Body of pancreas (tissue), 4 donors: ENCODE data around the gene FAM107B. TPM values are rescaled to one million over a fixed set of nuclear protein-coding genes. Genes with fewer than 3 reads are reported as not detected.

Experiments used
- ATAC-seq: fragments of 150-250 bp; one replicate; pipeline ENCODE4 v1.9.1; 2016
- DNase-seq, 4 donors: peaks; one replicate each; pipeline ENCODE4 v3.0.0-alpha.2; 2019
- H3K27ac ChIP-seq, 4 donors: fragments of 200-600 bp; sonication (generic); 1 replicate in 3 of 4; 2 replicates in 1 of 4; pipeline versions ENCODE4 v1.5.1 to v1.6.1; 2016 to 2019; ENCODE audit warnings: mild to moderate bottlenecking in 1 of 4, mixed read lengths in 1 of 4, moderate library complexity in 1 of 4
- H3K27me3 ChIP-seq, 2 donors: fragments of 200-600 bp; sonication (generic); one replicate each; pipeline ENCODE4 v1.6.0; 2016; ENCODE audit warnings: mild to moderate bottlenecking in 1 of 2
- H3K36me3 ChIP-seq, 2 donors: fragments of 200-600 bp; sonication (generic); replicated peaks in 1 of 2; 2 replicates each; pipeline ENCODE4 v1.5.1; 2016; ENCODE audit warnings: low read depth in 2 of 2; ENCODE audit not compliant: insufficient read depth in 1 of 2
- H3K4me1 ChIP-seq: fragments of 200-600 bp; sonication (generic); one replicate; pipeline ENCODE4 v1.6.0; 2016
- H3K4me3 ChIP-seq, 2 donors: fragments of 200-600 bp; sonication (generic); 1 replicate in 1 of 2; 2 replicates in 1 of 2; pipeline ENCODE4 v1.5.1; 2016 to 2019
- H3K9me3 ChIP-seq, 3 donors: fragments of 200-600 bp; sonication (generic); 1 replicate in 2 of 3; 2 replicates in 1 of 3; pipeline ENCODE4 v1.5.1; 2016
- POLR2A ChIP-seq, 3 donors: fragments of 450-650 bp; IDR thresholded peaks; one replicate each; pipeline ENCODE4 v1.6.1; 2016; ENCODE audit warnings: antibody characterized with exemption in 3 of 3, mild to moderate bottlenecking in 2 of 3
- WGBS, 2 donors: methylation state at CpG; one replicate each; pipeline ENCODE4 v1.1.5; 2017; 5-methylcytosine and 5-hydroxymethylcytosine counted together
- intact Hi-C: fragments of 100-400 bp; cut with DNase I; formaldehyde crosslinking; loops from one replicate; pipeline ENCODE4 v1.15.1; 2023
- total RNA-seq, 2 donors: library from RNA; depleted of rRNA; stranded (reverse); fragments of >200 nt; gene quantifications; one replicate each; pipeline ENCODE4 v1.1.0, GENCODE V29; 2016
- TF ChIP-seq, protein P1 (sequence below), 7 experiments: fragments of 450-650 bp in 4 of 7; fragments of 200-600 bp in 3 of 7; sonication (generic) in 3 of 7; IDR thresholded peaks; one replicate each; pipeline ENCODE4 v1.5.1; 2016 to 2019; ENCODE audit warnings: antibody characterized with exemption in 7 of 7

FAM107B gene
- total RNA-seq, 2 donors from 2014 or later: 19.4 to 45.9 TPM

DNA sequence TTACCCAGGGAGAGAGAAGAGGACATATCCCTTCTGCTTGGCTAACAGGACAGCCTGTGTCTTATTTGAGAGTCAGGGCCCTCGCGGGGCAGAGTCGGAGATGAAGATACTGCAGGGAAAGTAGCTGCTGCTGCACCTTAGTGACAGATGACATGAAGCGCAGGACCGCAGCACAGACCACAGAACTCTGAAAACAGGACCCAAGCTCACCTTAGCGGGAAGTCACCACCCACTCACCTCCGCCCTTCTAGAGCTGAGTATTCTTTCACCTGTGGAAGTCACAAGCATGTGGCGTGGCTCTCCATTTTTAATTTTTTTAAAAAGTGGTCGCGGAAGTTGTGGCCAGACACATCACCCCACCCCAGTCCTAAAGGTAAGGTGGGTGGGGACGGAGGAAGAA is 191.4 kb downstream of the FAM107B start:
- Histone ChIP-seq H3K27me3 (no peaks in the 10 kb centered on the region), H3K4me1 (peaks cover 74% of the 10 kb centered on the region), H3K9me3 (no peaks in the 10 kb centered on the region), H3K4me3 (no peak overlapping the region), H3K27ac (peak overlapping the region in 2 of 4 donors; percentile 2 to 7), H3K36me3 (no peaks in the 10 kb centered on the region)
- ATAC-seq (no peak), DNase-seq (peak in 1 of 4 donors; percentile 45)
- intact Hi-C loops: no loop called here
- WGBS, 2 donors: 78 to 86% methylated on average over 11 of the region's 11 CpGs
- TF ChIP-seq, protein P1, sequence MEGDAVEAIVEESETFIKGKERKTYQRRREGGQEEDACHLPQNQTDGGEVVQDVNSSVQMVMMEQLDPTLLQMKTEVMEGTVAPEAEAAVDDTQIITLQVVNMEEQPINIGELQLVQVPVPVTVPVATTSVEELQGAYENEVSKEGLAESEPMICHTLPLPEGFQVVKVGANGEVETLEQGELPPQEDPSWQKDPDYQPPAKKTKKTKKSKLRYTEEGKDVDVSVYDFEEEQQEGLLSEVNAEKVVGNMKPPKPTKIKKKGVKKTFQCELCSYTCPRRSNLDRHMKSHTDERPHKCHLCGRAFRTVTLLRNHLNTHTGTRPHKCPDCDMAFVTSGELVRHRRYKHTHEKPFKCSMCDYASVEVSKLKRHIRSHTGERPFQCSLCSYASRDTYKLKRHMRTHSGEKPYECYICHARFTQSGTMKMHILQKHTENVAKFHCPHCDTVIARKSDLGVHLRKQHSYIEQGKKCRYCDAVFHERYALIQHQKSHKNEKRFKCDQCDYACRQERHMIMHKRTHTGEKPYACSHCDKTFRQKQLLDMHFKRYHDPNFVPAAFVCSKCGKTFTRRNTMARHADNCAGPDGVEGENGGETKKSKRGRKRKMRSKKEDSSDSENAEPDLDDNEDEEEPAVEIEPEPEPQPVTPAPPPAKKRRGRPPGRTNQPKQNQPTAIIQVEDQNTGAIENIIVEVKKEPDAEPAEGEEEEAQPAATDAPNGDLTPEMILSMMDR (IDR thresholded peaks at IDR 0.05): no peak
- TF ChIP-seq POLR2A (IDR thresholded peaks at IDR 0.05): no peak

DNA sequence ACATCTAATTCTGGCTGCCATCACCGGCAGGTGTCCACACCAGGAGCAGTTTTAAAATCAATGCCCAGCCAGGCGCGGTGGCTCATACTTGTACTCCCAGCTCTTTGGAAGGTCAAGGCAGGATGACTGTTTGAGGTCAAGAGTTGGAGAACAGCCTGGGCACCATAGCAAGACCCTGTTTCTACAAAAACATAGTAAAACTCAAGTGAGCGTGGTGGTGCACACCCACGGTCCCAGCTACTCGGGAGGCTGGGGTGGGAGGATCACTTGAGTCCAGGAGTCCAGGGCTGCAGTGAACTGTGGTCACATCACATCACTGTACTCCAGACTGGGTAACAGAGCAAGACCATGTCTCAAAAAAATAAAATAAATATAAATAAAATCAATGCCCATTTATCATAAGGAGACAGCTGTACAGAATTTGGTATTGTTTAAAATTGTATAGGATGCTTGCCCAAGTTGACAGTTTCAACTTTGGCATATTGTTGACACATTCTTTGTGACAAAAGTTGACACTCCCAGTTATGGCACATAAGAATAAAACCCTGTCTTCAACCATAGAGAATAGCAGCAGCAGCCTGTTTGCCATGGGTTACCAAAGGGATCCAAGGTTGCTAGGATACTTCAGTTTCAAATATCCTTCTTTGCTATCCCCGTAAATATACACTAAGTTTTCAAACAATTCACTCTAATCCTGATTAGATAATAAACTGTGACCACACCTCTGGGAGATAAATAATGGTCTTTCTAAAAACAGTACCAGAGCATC is 193.0 kb downstream of the FAM107B start:
- DNase-seq: no peak
- no peak overlapping the region for H3K4me3 ChIP-seq
- H3K36me3 ChIP-seq: no peaks in the 10 kb centered on the region
- WGBS, 2 donors: 84 to 93% methylated on average over 7 of the region's 7 CpGs
- intact Hi-C loops: no loop called here
- ATAC-seq: no peak
- H3K9me3 ChIP-seq: no peaks in the 10 kb centered on the region
- no peaks in the 10 kb centered on the region for H3K27me3 ChIP-seq
- peaks cover 74% of the 10 kb centered on the region for H3K4me1 ChIP-seq
- no peak for TF ChIP-seq POLR2A (IDR thresholded peaks at IDR 0.05)
- TF ChIP-seq, protein P1 (IDR thresholded peaks at IDR 0.05): no peak
- no peak overlapping the region for H3K27ac ChIP-seq

DNA sequence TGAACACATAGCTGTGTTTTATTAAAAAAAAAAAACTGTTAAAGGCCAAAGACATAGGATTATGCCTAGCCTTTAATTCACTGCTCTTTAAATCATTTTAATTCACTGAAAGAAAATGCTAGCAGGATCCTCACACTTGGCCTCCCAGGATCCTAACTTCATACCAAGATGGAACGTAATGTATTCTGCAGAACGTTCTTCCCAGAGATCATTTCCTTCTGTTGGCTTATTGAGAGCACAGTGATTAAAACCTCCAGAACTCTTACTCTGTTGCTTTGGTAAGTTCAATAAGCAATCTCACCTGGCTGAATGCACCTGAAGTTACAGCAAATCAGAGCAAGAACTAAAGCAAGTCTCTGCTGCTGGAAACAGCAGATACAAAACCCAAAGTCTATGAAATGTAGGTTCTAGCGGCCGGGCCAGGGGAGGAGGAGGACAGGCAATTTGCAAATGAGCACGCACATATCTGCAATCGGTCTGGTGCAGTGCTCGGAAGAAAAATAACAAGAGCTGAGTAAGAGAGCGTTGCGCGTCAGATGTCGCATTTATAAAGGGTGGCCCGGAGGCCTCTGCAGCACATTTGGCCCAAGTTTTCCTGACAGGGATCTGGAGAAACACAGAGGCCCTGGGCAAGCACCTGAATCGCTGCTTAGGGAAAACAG is 193.9 kb downstream of the FAM107B start:
- Histone ChIP-seq H3K9me3 (no peaks in the 10 kb centered on the region), H3K36me3 (no peaks in the 10 kb centered on the region), H3K4me1 (peaks cover 64% of the 10 kb centered on the region), H3K4me3 (no peak overlapping the region), H3K27me3 (no peaks in the 10 kb centered on the region), H3K27ac (peak overlapping the region in 3 of 4 donors; percentile 71 to 84 (median 82))
- 88 to 89% methylated on average over 13 of the region's 13 CpGs for WGBS, 2 donors
- ATAC-seq (no peak), DNase-seq (no peak)
- intact Hi-C loops: no loop called here
- TF ChIP-seq, protein P1 (IDR thresholded peaks at IDR 0.05): no peak
- TF ChIP-seq POLR2A (IDR thresholded peaks at IDR 0.05): no peak

DNA sequence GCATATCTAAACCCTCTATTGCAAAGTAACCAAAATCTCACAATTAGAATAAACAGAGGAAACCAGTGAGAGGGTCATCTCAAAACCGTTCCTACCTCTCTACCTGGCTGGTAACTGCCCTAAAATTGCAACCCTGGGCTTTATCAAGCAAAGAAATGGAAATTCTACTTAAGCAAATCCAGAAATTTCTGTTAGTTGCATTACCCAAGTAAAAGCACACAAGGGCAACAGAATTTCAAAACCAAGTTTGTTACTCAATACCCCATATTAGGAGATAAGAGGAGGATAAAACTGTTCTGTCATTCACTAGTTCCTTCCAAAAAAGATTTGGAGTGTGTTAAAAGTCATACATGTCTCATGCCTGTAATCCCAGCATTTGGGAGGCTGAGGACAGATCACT is 195.3 kb downstream of the FAM107B start:
- Histone ChIP-seq H3K27ac (peak overlapping the region in 3 of 4 donors; percentile 71 to 84 (median 82)), H3K4me1 (peaks cover 57% of the 10 kb centered on the region), H3K27me3 (no peaks in the 10 kb centered on the region), H3K9me3 (no peaks in the 10 kb centered on the region), H3K4me3 (no peak overlapping the region), H3K36me3 (no peaks in the 10 kb centered on the region)
- TF ChIP-seq, protein P1 (IDR thresholded peaks at IDR 0.05): no peak
- TF ChIP-seq POLR2A (IDR thresholded peaks at IDR 0.05): no peak
- DNase-seq: no peak
- intact Hi-C loops: no loop called here
- WGBS, 2 donors: 30 to 40% methylated on average over 1 of the region's 1 CpG
- peak; percentile 31 for ATAC-seq
